Hematopoietic multipotent progenitor cell treated with erythropoietin and hydrocortisone succinate and interleukin-3 and kit ligand, for 4 days (in vitro differentiated cells): Measurements from ENCODE around the gene POLA2.

Experiments
- DNase-seq: peaks from one replicate; pipeline ENCODE4 v3.0.0-alpha.2; 2015

Gene POLA2

DNA sequence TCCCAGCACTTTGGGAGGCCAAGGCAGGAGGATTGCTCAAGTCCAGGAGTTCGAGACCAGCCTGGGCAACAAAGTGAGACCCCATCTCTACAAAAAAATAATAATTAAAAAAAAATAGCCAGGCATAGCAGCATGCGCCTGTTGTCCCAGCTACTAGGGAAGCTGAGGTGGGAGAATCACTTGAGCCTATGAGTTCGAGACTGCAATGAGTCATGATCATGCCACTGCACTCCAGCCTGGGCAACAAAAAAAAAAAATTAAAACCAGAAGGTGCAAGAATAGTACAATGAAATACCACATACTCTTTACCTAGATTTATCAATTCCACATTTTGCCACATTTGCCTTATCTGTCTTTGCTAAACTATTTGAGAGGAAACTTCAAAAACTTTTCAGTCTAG, 80.1 kb downstream of the POLA2 start:
- no peak for DNase-seq
